Neural cell (in vitro differentiated cells): ENCODE results near the gene EEF2K. TPM values are rescaled to one million over a fixed set of nuclear protein-coding genes. Genes with fewer than 3 reads are reported as not detected.

Experiments
- H2AFZ ChIP-seq: fragments of 200-600, 300-800 bp; sonication (generic), shearing (Covaris generic); 2 replicates; pipeline ENCODE4 v1.6.0; 2014; ENCODE audit warnings: low read depth, mild to moderate bottlenecking, antibody characterized with exemption, low read length, moderate library complexity
- H3F3A ChIP-seq: fragments of 200-600 bp; shearing (Covaris generic); 2 replicates; pipeline ENCODE4 v1.6.1; 2016; ENCODE audit warnings: mild to moderate bottlenecking, moderate library complexity, mixed read lengths, antibody characterized with exemption, low read length; ENCODE audit not compliant: insufficient read depth, poor library complexity, severe bottlenecking
- H3K27ac ChIP-seq: fragments of 200-600, 300-800 bp; sonication (generic), shearing (Covaris generic); 2 replicates; pipeline ENCODE4 v1.5.1; 2014; ENCODE audit warnings: mild to moderate bottlenecking, low read length, moderate library complexity
- H3K27me3 ChIP-seq: fragments of 300-800, 200-600 bp; sonication (generic), shearing (Covaris generic); 2 replicates; pipeline ENCODE4 v1.6.0; 2014; ENCODE audit warnings: mild to moderate bottlenecking, low read depth, low read length, moderate library complexity; ENCODE audit not compliant: insufficient read depth
- H3K36me3 ChIP-seq: fragments of 300-800, 200-600 bp; sonication (generic), shearing (Covaris generic); 2 replicates; pipeline ENCODE4 v1.5.1; 2014; ENCODE audit warnings: mild to moderate bottlenecking, antibody characterized with exemption, low read length, moderate library complexity; ENCODE audit not compliant: insufficient read depth
- H3K4me2 ChIP-seq: fragments of 300-800, 200-600 bp; sonication (generic), shearing (Covaris generic); 2 replicates; pipeline ENCODE4 v1.6.0; 2014; ENCODE audit warnings: mild to moderate bottlenecking, low read length
- H3K4me3 ChIP-seq: fragments of 300-800, 200-600 bp; sonication (generic), shearing (Covaris generic); 2 replicates; pipeline ENCODE4 v1.5.1; 2014; ENCODE audit warnings: mild to moderate bottlenecking, low read length, moderate library complexity
- H3K79me2 ChIP-seq: fragments of 200-600 bp; shearing (Covaris generic); replicated peaks from 2 replicates; pipeline ENCODE4 v1.6.0; 2014; ENCODE audit warnings: mild to moderate bottlenecking, low read length, moderate library complexity; ENCODE audit not compliant: insufficient read depth
- H3K9ac ChIP-seq: fragments of 300-800, 200-600 bp; sonication (generic), shearing (Covaris generic); 2 replicates; pipeline ENCODE4 v1.6.1; 2016; ENCODE audit warnings: mild to moderate bottlenecking, low read length, mixed read lengths
- H3K9me2 ChIP-seq: fragments of 200-600 bp; shearing (Covaris generic); 2 replicates; pipeline ENCODE4 v1.6.1; 2016; ENCODE audit warnings: mild to moderate bottlenecking, low read length, mixed read lengths; ENCODE audit not compliant: insufficient read depth
- H3K9me3 ChIP-seq: fragments of 200-600, 300-800 bp; sonication (generic), shearing (Covaris generic); 2 replicates; pipeline ENCODE4 v1.6.1; 2016; ENCODE audit warnings: mild to moderate bottlenecking, mixed run types, low read length, moderate library complexity, mixed read lengths
- H4K20me1 ChIP-seq: fragments of 200-600 bp; shearing (Covaris generic); 2 replicates; pipeline ENCODE4 v1.6.1; 2016; ENCODE audit warnings: mild to moderate bottlenecking, mixed run types; ENCODE audit not compliant: insufficient read depth
- CTCF ChIP-seq: fragments of 450-650 bp; IDR thresholded peaks from 2 replicates; pipeline ENCODE4 v1.5.1; 2014; ENCODE audit warnings: antibody characterized with exemption, mild to moderate bottlenecking, moderate library complexity; ENCODE audit not compliant: poor library complexity, severe bottlenecking
- EP300 ChIP-seq: fragments of 450-650 bp; conservative IDR thresholded peaks from 2 replicates; pipeline ENCODE4 v1.6.1; 2014; ENCODE audit warnings: antibody characterized with exemption, mild to moderate bottlenecking, moderate library complexity; ENCODE audit not compliant: poor library complexity, severe bottlenecking
- EZH2 ChIP-seq: fragments of 200-600, 300-800 bp; shearing (Covaris generic), sonication (generic); IDR thresholded peaks from 2 replicates; pipeline ENCODE4 v1.6.1; 2014; ENCODE audit warnings: antibody characterized with exemption, low read length, borderline replicate concordance, mild to moderate bottlenecking; ENCODE audit not compliant: insufficient read depth, poor library complexity, severe bottlenecking
- MXI1 ChIP-seq: fragments of 450-650 bp; conservative IDR thresholded peaks from 2 replicates; pipeline ENCODE4 v1.6.1; 2014; ENCODE audit warnings: antibody characterized with exemption, mild to moderate bottlenecking; ENCODE audit not compliant: poor library complexity, severe bottlenecking
- POLR2AphosphoS5 ChIP-seq: IDR thresholded peaks from 2 replicates; pipeline ENCODE4 v1.6.1; 2012
- RAD21 ChIP-seq: fragments of 450-650 bp; conservative IDR thresholded peaks from 2 replicates; pipeline ENCODE4 v1.6.1; 2014; ENCODE audit warnings: antibody characterized with exemption, mild to moderate bottlenecking, moderate library complexity
- REST ChIP-seq: IDR thresholded peaks from 2 replicates; pipeline ENCODE4 v1.6.1; 2012; ENCODE audit warnings: borderline replicate concordance
- SMC3 ChIP-seq: fragments of 450-650 bp; conservative IDR thresholded peaks from 2 replicates; pipeline ENCODE4 v1.6.1; 2014; ENCODE audit warnings: antibody characterized with exemption, mild to moderate bottlenecking, moderate library complexity; ENCODE audit not compliant: poor library complexity
- TAF1 ChIP-seq: IDR thresholded peaks from 2 replicates; pipeline ENCODE4 v1.6.1; 2012; ENCODE audit warnings: low read depth
- polyA plus RNA-seq: library from polyadenylated mRNA; depleted of rRNA; stranded (reverse); fragments of >200 nt; gene quantifications from 2 replicates; pipeline ENCODE4 v1.2.3, GENCODE V29; 2014

The EEF2K gene
- polyA plus RNA-seq, 1 donor from 2014 or later, result 7.2 TPM

DNA sequence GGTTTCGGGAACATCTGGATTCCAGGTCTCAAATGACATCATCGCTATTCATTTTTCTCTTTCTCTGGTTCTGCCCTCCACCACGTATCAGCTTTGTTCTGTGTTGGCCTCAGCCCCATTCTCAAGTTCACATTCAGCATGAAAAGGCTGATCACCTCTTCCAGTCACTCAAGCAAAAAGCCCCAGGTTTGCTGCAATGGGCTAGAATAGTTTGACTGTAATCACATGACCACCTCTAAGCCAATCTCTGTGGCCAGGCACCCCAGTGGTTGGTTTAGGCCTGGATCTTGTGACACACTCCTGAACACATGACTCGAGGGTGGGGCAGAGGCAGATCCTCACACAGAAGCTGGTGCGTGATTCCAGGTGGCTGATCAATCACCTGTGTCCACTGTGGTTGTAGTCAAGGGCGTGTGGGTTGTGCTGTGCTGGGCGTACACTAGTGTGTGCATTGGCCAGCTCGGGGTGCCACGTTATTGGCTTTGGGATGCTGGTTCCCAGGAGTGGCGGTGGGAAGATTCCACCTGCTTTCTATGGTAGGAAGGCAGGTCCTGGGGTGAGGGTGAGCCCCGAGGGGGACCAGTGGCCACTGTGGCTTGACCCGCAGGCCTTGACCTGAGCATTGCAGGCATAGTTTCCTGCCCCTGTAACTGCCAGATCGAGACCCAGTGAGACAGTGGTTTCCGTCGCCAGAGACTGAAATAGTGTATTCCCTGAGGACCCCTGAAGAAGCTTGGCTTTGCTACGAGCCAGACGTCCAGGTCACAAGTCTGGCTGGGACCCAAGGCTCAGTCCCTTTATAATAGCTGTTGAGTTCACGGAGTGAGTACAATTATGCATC is 12.0 kb downstream of the EEF2K start:
- no peaks in the 10 kb centered on the region for H3K36me3 ChIP-seq
- H3K79me2 ChIP-seq, result no peaks in the 10 kb centered on the region
- no peak overlapping the region for H3K27ac ChIP-seq
- H3K4me2 ChIP-seq, result no peak overlapping the region
- no peak overlapping the region for H3K9ac ChIP-seq
- H3F3A ChIP-seq, result no peaks in the 10 kb centered on the region
- H3K27me3 ChIP-seq, result no peaks in the 10 kb centered on the region
- no peaks in the 10 kb centered on the region for H3K9me3 ChIP-seq
- H3K9me2 ChIP-seq, result no peaks in the 10 kb centered on the region
- H2AFZ ChIP-seq, result no peak overlapping the region
- TF ChIP-seq MXI1 (no peak), EZH2 (no peak), EP300 (no peak), RAD21 (no peak), TAF1 (no peak), CTCF (no peak), REST (no peak), POLR2AphosphoS5 (no peak), SMC3 (no peak)
- H3K4me3 ChIP-seq, result no peak overlapping the region
- H4K20me1 ChIP-seq, result no peaks in the 10 kb centered on the region

DNA sequence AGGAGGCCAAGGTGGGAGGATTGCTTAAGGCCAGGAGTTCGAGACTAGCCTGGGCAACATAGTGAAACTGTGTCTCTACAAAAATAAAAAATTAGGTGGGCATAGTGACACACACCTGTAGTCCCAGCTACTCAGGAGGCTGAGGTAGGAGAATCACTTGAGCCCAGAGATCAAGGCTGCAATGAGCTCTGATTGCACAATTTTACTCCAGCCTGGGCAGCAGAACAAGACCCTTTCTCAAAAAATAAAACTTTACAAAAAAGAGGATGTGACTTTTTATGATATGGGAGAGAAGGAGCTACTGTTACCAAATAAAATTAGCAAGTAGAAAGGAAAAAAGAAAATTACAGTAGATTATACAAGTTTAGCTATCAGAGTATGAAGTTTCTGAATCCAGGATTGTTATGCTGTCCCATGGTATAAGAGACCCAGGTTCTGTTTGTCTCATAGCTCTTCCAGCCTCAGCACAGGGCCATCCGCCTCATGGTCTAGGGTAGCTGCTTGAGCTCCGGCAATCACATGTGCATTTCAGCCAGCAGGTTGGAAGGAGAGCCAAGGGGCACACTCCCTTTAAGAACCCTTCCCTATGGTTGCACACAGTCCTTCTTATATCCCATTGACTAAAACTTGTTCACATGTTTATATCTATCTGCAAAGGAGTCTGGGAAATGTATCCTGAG is 13.5 kb downstream of the EEF2K start:
- no peaks in the 10 kb centered on the region for H3K27me3 ChIP-seq
- no peaks in the 10 kb centered on the region for H3F3A ChIP-seq
- no peaks in the 10 kb centered on the region for H3K79me2 ChIP-seq
- no peak overlapping the region for H3K27ac ChIP-seq
- no peaks in the 10 kb centered on the region for H3K36me3 ChIP-seq
- no peaks in the 10 kb centered on the region for H3K9me3 ChIP-seq
- H3K9ac ChIP-seq, result no peak overlapping the region
- no peak overlapping the region for H3K4me3 ChIP-seq
- H4K20me1 ChIP-seq, result no peaks in the 10 kb centered on the region
- no peak overlapping the region for H2AFZ ChIP-seq
- H3K9me2 ChIP-seq, result no peaks in the 10 kb centered on the region
- no peak overlapping the region for H3K4me2 ChIP-seq
- no peak for TF ChIP-seq EZH2
- no peak for TF ChIP-seq MXI1
- TF ChIP-seq TAF1, result no peak
- no peak for TF ChIP-seq CTCF
- no peak for TF ChIP-seq SMC3
- TF ChIP-seq POLR2AphosphoS5, result no peak
- TF ChIP-seq EP300, result no peak
